Transverse colon (tissue), 3 donors: ENCODE data around the gene CALHM6.

Experiments used
- EP300 ChIP-seq: sonication (generic); formaldehyde crosslinking; IDR thresholded peaks from one replicate; pipeline ENCODE4 v1.6.1; 2017; ENCODE audit warnings: antibody characterized with exemption, low read depth
- POLR2A ChIP-seq: fragments of 450-650 bp; IDR thresholded peaks from one replicate; pipeline ENCODE4 v1.6.1; 2016; ENCODE audit warnings: antibody characterized with exemption, mild to moderate bottlenecking, moderate library complexity
- TF ChIP-seq, protein P1 (sequence below), 5 experiments: fragments of 200-600 bp in 3 of 5; fragments of 450-650 bp in 2 of 5; sonication (generic) in 3 of 5; IDR thresholded peaks; 1 replicate in 2 of 5; 2 replicates in 3 of 5; pipeline ENCODE4 v1.5.1; 2016 to 2017; ENCODE audit warnings: antibody characterized with exemption in 5 of 5, inconsistent platforms in 3 of 5, mild to moderate bottlenecking in 2 of 5, moderate library complexity in 1 of 5

GRCh38 chr6:116467514-116467913 lies 6.3 kb downstream of the CALHM6 start:
- no peak for TF ChIP-seq POLR2A
- TF ChIP-seq, protein P1, sequence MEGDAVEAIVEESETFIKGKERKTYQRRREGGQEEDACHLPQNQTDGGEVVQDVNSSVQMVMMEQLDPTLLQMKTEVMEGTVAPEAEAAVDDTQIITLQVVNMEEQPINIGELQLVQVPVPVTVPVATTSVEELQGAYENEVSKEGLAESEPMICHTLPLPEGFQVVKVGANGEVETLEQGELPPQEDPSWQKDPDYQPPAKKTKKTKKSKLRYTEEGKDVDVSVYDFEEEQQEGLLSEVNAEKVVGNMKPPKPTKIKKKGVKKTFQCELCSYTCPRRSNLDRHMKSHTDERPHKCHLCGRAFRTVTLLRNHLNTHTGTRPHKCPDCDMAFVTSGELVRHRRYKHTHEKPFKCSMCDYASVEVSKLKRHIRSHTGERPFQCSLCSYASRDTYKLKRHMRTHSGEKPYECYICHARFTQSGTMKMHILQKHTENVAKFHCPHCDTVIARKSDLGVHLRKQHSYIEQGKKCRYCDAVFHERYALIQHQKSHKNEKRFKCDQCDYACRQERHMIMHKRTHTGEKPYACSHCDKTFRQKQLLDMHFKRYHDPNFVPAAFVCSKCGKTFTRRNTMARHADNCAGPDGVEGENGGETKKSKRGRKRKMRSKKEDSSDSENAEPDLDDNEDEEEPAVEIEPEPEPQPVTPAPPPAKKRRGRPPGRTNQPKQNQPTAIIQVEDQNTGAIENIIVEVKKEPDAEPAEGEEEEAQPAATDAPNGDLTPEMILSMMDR (IDR thresholded peaks at IDR 0.05) = no peak
- no peak for TF ChIP-seq EP300
